NCI-H2171 treated with DMSO at 0.1 percent for 48 hours (cell line): Measurements from ENCODE around the gene POFUT2.

ENCODE experiments used
- DNase-seq: peaks from one replicate; lab custom pipeline; 2025; lab: John Stamatoyannopoulos, UW

Gene POFUT2

GRCh38 chr21:45326169-45326851, 38.6 kb upstream of the POFUT2 start:
- peak; percentile 15 for DNase-seq

GRCh38 chr21:45325206-45326168, 37.8 kb upstream of the POFUT2 start:
- peak; percentile 50 for DNase-seq

GRCh38 chr21:45324489-45325205, 37.0 kb upstream of the POFUT2 start:
- peak; percentile 10 for DNase-seq

- no peak for DNase-seq
Measured at GRCh38 chr21:45323487-45324311, 36.0 kb upstream of the POFUT2 start.

- no peak for DNase-seq
Measured at GRCh38 chr21:45322960-45323461, 35.3 kb upstream of the POFUT2 start.

- no peak for DNase-seq
Measured at GRCh38 chr21:45322231-45322959, 34.7 kb upstream of the POFUT2 start.

GRCh38 chr21:45320261-45321025, 32.7 kb upstream of the POFUT2 start:
- DNase-seq, result peak; percentile 79

GRCh38 chr21:45319461-45320211, 31.9 kb upstream of the POFUT2 start:
- no peak for DNase-seq

- DNase-seq, result no peak
Measured at GRCh38 chr21:45318556-45319404, 31.1 kb upstream of the POFUT2 start.

GRCh38 chr21:45318146-45318555, 30.5 kb upstream of the POFUT2 start:
- DNase-seq, result no peak

- DNase-seq, result no peak
Measured at GRCh38 chr21:45317398-45318145, 29.9 kb upstream of the POFUT2 start.

- no peak for DNase-seq
Measured at GRCh38 chr21:45316871-45317397, 29.2 kb upstream of the POFUT2 start.

- peak; percentile 53 for DNase-seq
Measured at GRCh38 chr21:45315676-45316470, 28.2 kb upstream of the POFUT2 start.

GRCh38 chr21:45313682-45314081, 26.0 kb upstream of the POFUT2 start:
- DNase-seq, result no peak

- DNase-seq, result no peak
Measured at GRCh38 chr21:45313015-45313414, 25.3 kb upstream of the POFUT2 start.

GRCh38 chr21:45312296-45312695, 24.6 kb upstream of the POFUT2 start:
- no peak for DNase-seq
